ENCODE measurements around the gene LIMA1. TPM values are rescaled to one million over a fixed set of nuclear protein-coding genes. Genes with fewer than 3 reads are reported as not detected.

LIMA1 gene
- polyA plus RNA-seq: 4.4 and 7.6 TPM in 2 replicates
- polyA minus RNA-seq: 6.3 and 10.3 TPM in 2 replicates

GRCh38 chr12:50283229-50283923, at the start of gene LIMA1:
TSS of gene LIMA1 (minus strand) at chr12:50283520. CDS start at chr12:50248751, 34,769 bp downstream.
- TF ChIP-seq MXI1 (conservative IDR thresholded peaks at IDR 0.05; ENCODE audit: poor library complexity, severe bottlenecking) (peak; percentile 63), POLR2AphosphoS5 (IDR thresholded peaks at IDR 0.05) (peak; percentile 69), REST (IDR thresholded peaks at IDR 0.05; ENCODE audit: borderline replicate concordance) (peak; percentile 46), TAF1 (IDR thresholded peaks at IDR 0.05; ENCODE audit: low read depth) (peak; percentile 52), CTCF (IDR thresholded peaks at IDR 0.05; ENCODE audit: poor library complexity, severe bottlenecking) (peak; percentile 69), RAD21 (conservative IDR thresholded peaks at IDR 0.05) (peak; percentile 47), EZH2 (IDR thresholded peaks at IDR 0.05; ENCODE audit: borderline replicate concordance, insufficient read depth, low read length, poor library complexity, severe bottlenecking) (no peak), SMC3 (conservative IDR thresholded peaks at IDR 0.05; ENCODE audit: poor library complexity) (peak; percentile 63), EP300 (conservative IDR thresholded peaks at IDR 0.05; ENCODE audit: poor library complexity, severe bottlenecking) (peak; percentile 11)
- no peaks in the 10 kb centered on the region for H3K79me2 ChIP-seq (replicated peaks; ENCODE audit: insufficient read depth, low read length)
- H3K9me3 ChIP-seq (ENCODE audit: low read length): no peaks in the 10 kb centered on the region
- peak within 1 kb of the TSS; percentile 97 for H2AFZ ChIP-seq (ENCODE audit: low read depth, low read length)
- H3K4me2 ChIP-seq (ENCODE audit: low read length): peak within 1 kb of the TSS; percentile 86
- H3K27me3 ChIP-seq (ENCODE audit: insufficient read depth, low read depth, low read length): no peaks in the 10 kb centered on the region
- peak within 1 kb of the TSS; percentile 39 for H3K27ac ChIP-seq (ENCODE audit: low read length)
- H4K20me1 ChIP-seq (ENCODE audit: insufficient read depth): no peaks in the 10 kb centered on the region
- peak within 1 kb of the TSS; percentile 91 for H3K4me3 ChIP-seq (ENCODE audit: low read length)
- no peaks in the 10 kb centered on the region for H3K36me3 ChIP-seq (ENCODE audit: insufficient read depth, low read length)
- H3K9me2 ChIP-seq (ENCODE audit: insufficient read depth, low read length): no peaks in the 10 kb centered on the region
- no peaks in the 10 kb centered on the region for H3F3A ChIP-seq (ENCODE audit: insufficient read depth, low read length, poor library complexity, severe bottlenecking)
- H3K9ac ChIP-seq (ENCODE audit: low read length): peak within 1 kb of the TSS; percentile 69

- Histone ChIP-seq H2AFZ (ENCODE audit: low read depth, low read length) (no peak overlapping the region), H3K9ac (ENCODE audit: low read length) (no peak overlapping the region), H3K36me3 (ENCODE audit: insufficient read depth, low read length) (no peaks in the 10 kb centered on the region)
Measured at GRCh38 chr12:50331745-50332144, 48.4 kb upstream of the LIMA1 start.

More at GRCh38 chr12:50331745-50332144, 48.4 kb upstream of the LIMA1 start:
- Histone ChIP-seq H3K9me3 (ENCODE audit: low read length) (no peaks in the 10 kb centered on the region), H3F3A (ENCODE audit: insufficient read depth, low read length, poor library complexity, severe bottlenecking) (no peaks in the 10 kb centered on the region), H3K79me2 (replicated peaks; ENCODE audit: insufficient read depth, low read length) (no peaks in the 10 kb centered on the region), H3K9me2 (ENCODE audit: insufficient read depth, low read length) (no peaks in the 10 kb centered on the region), H3K4me3 (ENCODE audit: low read length) (no peak overlapping the region), H4K20me1 (ENCODE audit: insufficient read depth) (no peaks in the 10 kb centered on the region), H3K4me2 (ENCODE audit: low read length) (no peak overlapping the region), H3K27me3 (ENCODE audit: insufficient read depth, low read depth, low read length) (no peaks in the 10 kb centered on the region), H3K27ac (ENCODE audit: low read length) (no peak overlapping the region)
- TF ChIP-seq MXI1 (conservative IDR thresholded peaks at IDR 0.05; ENCODE audit: poor library complexity, severe bottlenecking) (no peak), EP300 (conservative IDR thresholded peaks at IDR 0.05; ENCODE audit: poor library complexity, severe bottlenecking) (no peak), SMC3 (conservative IDR thresholded peaks at IDR 0.05; ENCODE audit: poor library complexity) (no peak), REST (IDR thresholded peaks at IDR 0.05; ENCODE audit: borderline replicate concordance) (no peak), CTCF (IDR thresholded peaks at IDR 0.05; ENCODE audit: poor library complexity, severe bottlenecking) (no peak)

Data from neural cell (in vitro differentiated cells).